Spleen (tissue), 11 donors: ENCODE data around the gene ADRB2. TPM values are rescaled to one million over a fixed set of nuclear protein-coding genes. Genes with fewer than 3 reads are reported as not detected.

ENCODE experiments used
- DNase-seq: peaks from one replicate; pipeline ENCODE4 v3.0.0-alpha.2; 2020
- H3K27ac ChIP-seq, 8 donors: fragments of 200-600 bp; sonication (generic) in 7 of 8; 1 replicate in 4 of 8; 2 replicates in 4 of 8; pipeline versions ENCODE4 v1.5.0 to v1.8.0; 2016 to 2021; ENCODE audit warnings: inconsistent platforms in 4 of 8, mild to moderate bottlenecking in 4 of 8, moderate library complexity in 1 of 8
- H3K27me3 ChIP-seq, 7 donors: fragments of 200-600 bp; sonication (generic) in 6 of 7; replicated peaks in 1 of 7; 1 replicate in 4 of 7; 2 replicates in 3 of 7; pipeline versions ENCODE4 v1.5.0 to v1.8.0; 2016 to 2021; ENCODE audit warnings: inconsistent platforms in 3 of 7, mild to moderate bottlenecking in 1 of 7
- H3K36me3 ChIP-seq, 6 donors: fragments of 200-600 bp; sonication (generic) in 5 of 6; 1 replicate in 4 of 6; 2 replicates in 2 of 6; pipeline versions ENCODE4 v1.5.0 to v1.8.0; 2016 to 2021; ENCODE audit warnings: inconsistent platforms in 2 of 6
- H3K4me1 ChIP-seq, 6 donors: fragments of 200-600 bp; sonication (generic) in 5 of 6; 1 replicate in 3 of 6; 2 replicates in 3 of 6; pipeline versions ENCODE4 v1.5.0 to v1.8.0; 2016 to 2021; ENCODE audit warnings: inconsistent platforms in 3 of 6
- H3K4me3 ChIP-seq, 8 donors: fragments of 200-600 bp; sonication (generic) in 7 of 8; 1 replicate in 4 of 8; 2 replicates in 4 of 8; pipeline versions ENCODE4 v1.5.0 to v1.8.0; 2016 to 2021; ENCODE audit warnings: inconsistent platforms in 4 of 8, mild to moderate bottlenecking in 4 of 8, moderate library complexity in 2 of 8
- H3K9me3 ChIP-seq, 8 donors: fragments of 200-600 bp; sonication (generic) in 7 of 8; 1 replicate in 4 of 8; 2 replicates in 4 of 8; pipeline versions ENCODE4 v1.5.0 to v1.8.0; 2016 to 2021; ENCODE audit warnings: inconsistent platforms in 4 of 8
- POLR2A ChIP-seq, 3 donors: fragments of 450-650 bp; IDR thresholded peaks; one replicate each; pipeline ENCODE4 v1.5.1; 2017; ENCODE audit warnings: antibody characterized with exemption in 3 of 3, mild to moderate bottlenecking in 1 of 3
- POLR2AphosphoS5 ChIP-seq, 3 donors: sonication (generic); formaldehyde crosslinking; IDR thresholded peaks; one replicate each; pipeline ENCODE4 v1.5.1; 2017; ENCODE audit warnings: antibody characterized with exemption in 3 of 3
- WGBS, 5 donors: extraction: QIAGEN DNeasy Blood & Tissue Kit in 3 of 5; methylation state at CpG; one replicate each; pipeline versions ENCODE4 v1.1.5 to v1.1.7; 2013 to 2018; 5-methylcytosine and 5-hydroxymethylcytosine counted together
- intact Hi-C: fragments of 100-400 bp; cut with DNase I; formaldehyde crosslinking; loops from one replicate; pipeline ENCODE4 v1.15.0; 2023; ENCODE audit warnings: low total_unique reads
- polyA plus RNA-seq, 3 donors: library from polyadenylated mRNA; stranded (reverse); fragments of 200-250 nt; gene quantifications; one replicate each; pipeline ENCODE4 v1.2.1, GENCODE V29; 2013
- total RNA-seq, 7 donors: library from RNA; depleted of rRNA in 3 of 7; stranded (reverse); fragments of >200 nt in 3 of 7; fragmentation: NEBNext Ultra II Directional in 4 of 7; extraction: Animal tissue kit (Norgen Biotek cat#: 25700) in 4 of 7; gene quantifications; one replicate each; pipeline versions ENCODE4 v1.1.0 to v1.2.1, GENCODE V29; 2016 to 2021
- TF ChIP-seq, protein P1 (sequence below), 11 experiments: fragments of 200-600 bp in 7 of 11; fragments of 450-650 bp in 4 of 11; sonication (generic) in 4 of 11; IDR thresholded peaks in 8 of 11; conservative IDR thresholded peaks in 3 of 11; 1 replicate in 7 of 11; 2 replicates in 4 of 11; pipeline versions ENCODE4 v1.4.0 to v1.8.0; 2016 to 2021; ENCODE audit warnings: antibody characterized with exemption in 11 of 11, inconsistent platforms in 4 of 11, mild to moderate bottlenecking in 1 of 11
- donor health status: healthy with polysubstance abuse.
- donor health status: DM: no; HTN: no; CAD: no; lungs with moderate emphysema.
- donor health status: DM: no; HTN: no; CAD: no.
- donor health status: Bipolar disorder and iron deficiency.
- donor health status: healthy.
- donor health status: DM: no; HTN: no; CAD: no.
- donor health status: DM: yes; HTN: yes; CAD: no.

The ADRB2 gene
- total and polyA plus RNA-seq, 10 donors, result 1.2 to 23.1 (median 9.4) TPM

DNA sequence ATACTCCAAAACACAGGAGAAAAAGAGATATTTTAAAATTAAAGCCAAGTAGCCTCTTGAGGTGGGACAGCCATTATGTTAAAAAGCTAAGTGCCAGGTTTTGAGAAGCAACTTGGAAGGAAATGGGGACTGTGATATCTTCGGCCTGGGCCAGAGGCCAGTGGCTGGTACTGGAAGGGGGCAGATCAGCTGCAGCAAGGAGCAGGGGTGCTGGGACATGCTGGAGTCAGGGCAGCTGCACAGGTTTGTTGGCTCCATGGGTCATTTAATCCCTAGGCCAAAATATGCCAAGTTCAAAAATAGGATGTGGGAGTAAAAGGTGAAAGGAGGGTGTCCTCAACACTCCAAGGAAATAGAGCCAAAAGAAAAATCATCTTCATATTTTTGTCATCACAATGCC lies 30.0 kb downstream of the ADRB2 start:
- H3K27me3 ChIP-seq, result no peaks in the 10 kb centered on the region
- intact Hi-C loops, result no loop called here
- no peak for DNase-seq
- no peak overlapping the region for H3K4me3 ChIP-seq
- peak overlapping the region in 6 of 8 donors; percentile 3 to 84 (median 61) for H3K27ac ChIP-seq
- 67 to 92% (median 73%) methylated on average over 1 of the region's 1 CpG for WGBS, 5 donors
- H3K4me1 ChIP-seq, result peaks cover 0 to 60% (median 35%) of the 10 kb centered on the region in 6 donors
- H3K9me3 ChIP-seq, result no peaks in the 10 kb centered on the region
- H3K36me3 ChIP-seq, result no peaks in the 10 kb centered on the region
- TF ChIP-seq POLR2A (IDR thresholded peaks at IDR 0.05) (no peak), POLR2AphosphoS5 (IDR thresholded peaks at IDR 0.05) (no peak)
- TF ChIP-seq, protein P1, sequence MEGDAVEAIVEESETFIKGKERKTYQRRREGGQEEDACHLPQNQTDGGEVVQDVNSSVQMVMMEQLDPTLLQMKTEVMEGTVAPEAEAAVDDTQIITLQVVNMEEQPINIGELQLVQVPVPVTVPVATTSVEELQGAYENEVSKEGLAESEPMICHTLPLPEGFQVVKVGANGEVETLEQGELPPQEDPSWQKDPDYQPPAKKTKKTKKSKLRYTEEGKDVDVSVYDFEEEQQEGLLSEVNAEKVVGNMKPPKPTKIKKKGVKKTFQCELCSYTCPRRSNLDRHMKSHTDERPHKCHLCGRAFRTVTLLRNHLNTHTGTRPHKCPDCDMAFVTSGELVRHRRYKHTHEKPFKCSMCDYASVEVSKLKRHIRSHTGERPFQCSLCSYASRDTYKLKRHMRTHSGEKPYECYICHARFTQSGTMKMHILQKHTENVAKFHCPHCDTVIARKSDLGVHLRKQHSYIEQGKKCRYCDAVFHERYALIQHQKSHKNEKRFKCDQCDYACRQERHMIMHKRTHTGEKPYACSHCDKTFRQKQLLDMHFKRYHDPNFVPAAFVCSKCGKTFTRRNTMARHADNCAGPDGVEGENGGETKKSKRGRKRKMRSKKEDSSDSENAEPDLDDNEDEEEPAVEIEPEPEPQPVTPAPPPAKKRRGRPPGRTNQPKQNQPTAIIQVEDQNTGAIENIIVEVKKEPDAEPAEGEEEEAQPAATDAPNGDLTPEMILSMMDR (IDR thresholded peaks at IDR 0.05 in 8 of 11, conservative IDR thresholded peaks at IDR 0.05 in 3 of 11), result no peak

- Histone ChIP-seq H3K4me3 (no peak overlapping the region), H3K4me1 (peaks cover 0 to 51% (median 35%) of the 10 kb centered on the region in 6 donors), H3K36me3 (no peaks in the 10 kb centered on the region), H3K27ac (peak overlapping the region in 2 of 8 donors; percentile 42 to 73), H3K9me3 (no peaks in the 10 kb centered on the region), H3K27me3 (no peaks in the 10 kb centered on the region)
- TF ChIP-seq POLR2AphosphoS5 (IDR thresholded peaks at IDR 0.05), result no peak
- no peak for TF ChIP-seq POLR2A (IDR thresholded peaks at IDR 0.05)
- TF ChIP-seq, protein P1 (IDR thresholded peaks at IDR 0.05 in 8 of 11, conservative IDR thresholded peaks at IDR 0.05 in 3 of 11), result no peak
- WGBS, 5 donors, result 83 to 100% (median 91%) methylated on average over 2 of the region's 2 CpGs
- no peak for DNase-seq
- intact Hi-C loops, result no loop called here
Measured at GRCh38 chr5:148857474-148857873, 31.1 kb downstream of the ADRB2 start.

DNA sequence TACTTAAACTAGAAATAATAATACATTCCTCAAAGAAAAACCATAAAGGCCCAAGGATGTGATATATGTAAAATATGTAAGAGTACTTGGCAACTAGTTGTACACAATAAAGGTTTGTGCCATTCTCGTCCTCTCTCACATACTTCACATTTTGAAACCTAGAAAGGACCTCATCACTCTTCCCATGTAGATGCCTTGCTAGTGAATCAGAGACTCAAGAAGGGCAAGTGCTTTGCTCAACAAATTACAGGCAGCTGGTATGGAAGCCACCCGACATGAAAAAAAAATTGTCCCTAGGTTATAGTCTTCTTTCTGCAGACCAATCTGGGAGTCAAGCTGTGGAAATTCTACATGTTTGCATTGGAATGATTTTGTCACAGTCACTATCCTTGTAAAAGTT lies 31.7 kb downstream of the ADRB2 start:
- intact Hi-C loops, result no loop called here
- Histone ChIP-seq H3K27ac (peak overlapping the region in 1 of 8 donors; percentile 12), H3K27me3 (no peaks in the 10 kb centered on the region), H3K4me3 (no peak overlapping the region), H3K4me1 (peaks cover 0 to 51% (median 35%) of the 10 kb centered on the region in 6 donors), H3K9me3 (no peaks in the 10 kb centered on the region), H3K36me3 (no peaks in the 10 kb centered on the region)
- 91 to 97% (median 96%) methylated on average over 2 of the region's 2 CpGs for WGBS, 5 donors
- no peak for DNase-seq
- TF ChIP-seq, protein P1 (IDR thresholded peaks at IDR 0.05 in 8 of 11, conservative IDR thresholded peaks at IDR 0.05 in 3 of 11), result no peak

DNA sequence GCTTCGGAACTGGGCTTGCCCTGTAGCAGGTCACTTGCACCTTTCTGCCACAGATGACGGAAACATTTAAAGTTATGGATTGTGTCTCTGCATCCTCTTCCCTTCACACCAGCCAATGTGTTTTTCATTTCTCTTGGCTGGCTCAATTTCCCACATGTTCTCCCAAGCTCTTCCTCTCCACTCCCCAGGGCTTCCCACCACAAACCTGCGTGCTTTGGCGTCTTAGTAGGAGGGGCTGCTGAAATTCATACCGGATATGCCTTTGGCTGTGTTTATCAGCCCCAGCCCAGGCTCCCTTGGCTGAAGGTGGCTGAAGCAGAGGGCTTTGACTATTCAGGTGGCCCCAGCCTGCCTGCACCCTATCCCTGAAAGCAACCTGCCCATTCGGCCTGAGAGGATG lies 32.1 kb downstream of the ADRB2 start:
- no peak for DNase-seq
- H3K4me1 ChIP-seq, result peaks cover 0 to 51% (median 33%) of the 10 kb centered on the region in 6 donors
- no peaks in the 10 kb centered on the region for H3K27me3 ChIP-seq
- H3K4me3 ChIP-seq, result no peak overlapping the region
- intact Hi-C loops, result no loop called here
- no peak for TF ChIP-seq POLR2AphosphoS5 (IDR thresholded peaks at IDR 0.05)
- TF ChIP-seq, protein P1 (IDR thresholded peaks at IDR 0.05 in 8 of 11, conservative IDR thresholded peaks at IDR 0.05 in 3 of 11), result no peak
- no peak for TF ChIP-seq POLR2A (IDR thresholded peaks at IDR 0.05)
- H3K9me3 ChIP-seq, result no peaks in the 10 kb centered on the region
- 82 to 93% (median 88%) methylated on average over 6 of the region's 6 CpGs for WGBS, 5 donors
- peak overlapping the region in 2 of 8 donors; percentile 12 to 28 for H3K27ac ChIP-seq
- H3K36me3 ChIP-seq, result peaks cover 0 to under 1% (median 0%) of the 10 kb centered on the region in 6 donors
